Right lobe of liver (tissue), 6 donors: ENCODE data around the gene TENM3. TPM values are rescaled to one million over a fixed set of nuclear protein-coding genes. Genes with fewer than 3 reads are reported as not detected.

Source experiments
- ATAC-seq, 4 donors: fragments of 200-7000 bp; cut with Tn5 transposase; one replicate each; pipeline ENCODE4 v1.9.1; 2020; ENCODE audit warnings: mild to moderate bottlenecking in 4 of 4, moderate library complexity in 4 of 4
- DNase-seq, 3 donors: peaks; one replicate each; pipeline ENCODE4 v3.0.0-alpha.2; 2020
- H3K27ac ChIP-seq, 3 donors: fragments of 200-600 bp; one replicate each; pipeline ENCODE4 v1.8.0; 2022
- H3K27me3 ChIP-seq, 2 donors: fragments of 200-600 bp; one replicate each; pipeline ENCODE4 v1.8.0; 2022
- H3K36me3 ChIP-seq, 4 donors: fragments of 200-600 bp; sonication (generic) in 1 of 4; one replicate each; pipeline versions ENCODE4 v1.5.1 to v1.8.0; 2017 to 2022; ENCODE audit warnings: control low read depth in 1 of 4
- H3K4me1 ChIP-seq, 4 donors: fragments of 200-600 bp; sonication (generic) in 1 of 4; one replicate each; pipeline versions ENCODE4 v1.5.1 to v1.8.0; 2017 to 2022; ENCODE audit warnings: control low read depth in 1 of 4
- H3K4me3 ChIP-seq, 3 donors: fragments of 200-600 bp; one replicate each; pipeline ENCODE4 v1.8.0; 2022
- H3K9me3 ChIP-seq, 4 donors: fragments of 200-600 bp; sonication (generic) in 1 of 4; one replicate each; pipeline versions ENCODE4 v1.5.1 to v1.8.0; 2017 to 2022; ENCODE audit warnings: control low read depth in 1 of 4
- POLR2A ChIP-seq: fragments of 450-650 bp; IDR thresholded peaks from one replicate; pipeline ENCODE4 v1.6.1; 2017; ENCODE audit warnings: antibody characterized with exemption, mild to moderate bottlenecking
- WGBS: methylation state at CpG from one replicate; pipeline ENCODE4 v1.1.6; 2018; ENCODE audit warnings: low coverage, low lambda C conversion rate; ENCODE audit not compliant: insufficient coverage; ENCODE audit errors: missing lambda C conversion rate; 5-methylcytosine and 5-hydroxymethylcytosine counted together
- intact Hi-C, 2 donors: fragments of 100-400 bp; cut with DNase I; formaldehyde crosslinking; loops; one replicate each; pipeline versions ENCODE4 v1.11.2 to v1.14.1; 2022
- total RNA-seq, 6 experiments: library from RNA; depleted of rRNA in 2 of 6; stranded (reverse); fragments of >200 nt in 2 of 6; fragmentation: NEBNext Ultra II Directional in 3 of 6; extraction: Animal tissue kit (Norgen Biotek cat#: 25700) in 3 of 6; gene quantifications; one replicate each; pipeline versions ENCODE4 v1.1.0 to v1.2.4, GENCODE V29; 2016 to 2023
- TF ChIP-seq, protein P1 (sequence below), 4 donors: fragments of 200-600 bp in 3 of 4; fragments of 450-650 bp in 1 of 4; IDR thresholded peaks; one replicate each; pipeline versions ENCODE4 v1.5.1 to v1.8.0; 2016 to 2022; ENCODE audit warnings: antibody characterized with exemption in 4 of 4, mild to moderate bottlenecking in 2 of 4
- donor health status: DM: no; HTN: yes; CAD: no.
- donor health status: DM: no; HTN: no; CAD: no.
- donor health status: DM: no; HTN: no; CAD: no.
- donor health status: DM: no; HTN: yes; CAD: no.
- donor health status: DM: no; HTN: yes; CAD: no.

TENM3 gene
- total RNA-seq, 6 experiments from 2014 or later, result 0.06 to 3.0 (median 1.1) TPM

DNA sequence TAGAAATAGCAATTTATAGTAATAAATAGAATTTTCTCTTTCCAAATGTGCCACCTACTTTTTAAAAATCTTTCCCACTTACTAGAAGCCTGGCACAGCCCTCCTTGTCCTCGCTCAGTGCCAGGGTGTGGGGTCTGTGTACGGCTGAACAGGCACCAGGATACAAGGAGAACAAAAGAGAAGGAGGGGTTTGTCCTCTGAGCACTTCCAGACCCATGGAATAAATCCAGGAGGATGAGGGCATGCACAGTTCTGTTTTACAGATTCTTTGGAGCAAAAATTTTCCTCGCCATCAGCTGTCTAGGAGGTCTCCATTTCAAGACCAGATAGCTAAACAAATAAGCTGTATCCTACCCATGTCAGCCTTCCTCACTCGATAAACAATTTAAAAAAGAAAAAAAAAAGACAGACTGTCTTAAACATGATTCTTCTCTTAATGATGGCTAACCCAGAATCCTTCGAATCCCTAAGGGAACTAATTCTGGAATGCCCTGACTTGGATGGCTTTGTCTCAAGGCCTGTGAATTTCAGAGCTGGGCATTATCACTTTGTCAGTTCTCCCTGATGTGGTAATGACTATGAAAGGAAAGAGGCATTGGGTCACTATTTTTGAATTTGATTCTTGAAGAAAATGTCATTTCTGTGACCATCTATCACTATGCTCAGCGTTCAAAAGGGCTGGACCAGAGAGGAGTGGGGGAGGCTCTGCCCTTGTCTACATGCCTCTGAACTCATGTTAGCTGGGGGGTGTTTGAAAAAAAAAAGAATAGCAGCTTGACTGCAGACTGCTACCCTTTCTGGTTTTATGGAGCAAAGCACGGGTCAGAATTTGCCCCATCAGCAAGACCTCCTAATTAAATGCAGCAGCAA lies 523.0 kb downstream of the TENM3 start:
- DNase-seq (no peak), ATAC-seq (no peak)
- Histone ChIP-seq H3K9me3 (no peaks in the 10 kb centered on the region), H3K4me3 (no peak overlapping the region), H3K27me3 (no peaks in the 10 kb centered on the region), H3K4me1 (no peaks in the 10 kb centered on the region), H3K36me3 (no peaks in the 10 kb centered on the region), H3K27ac (no peak overlapping the region)
- TF ChIP-seq, protein P1, sequence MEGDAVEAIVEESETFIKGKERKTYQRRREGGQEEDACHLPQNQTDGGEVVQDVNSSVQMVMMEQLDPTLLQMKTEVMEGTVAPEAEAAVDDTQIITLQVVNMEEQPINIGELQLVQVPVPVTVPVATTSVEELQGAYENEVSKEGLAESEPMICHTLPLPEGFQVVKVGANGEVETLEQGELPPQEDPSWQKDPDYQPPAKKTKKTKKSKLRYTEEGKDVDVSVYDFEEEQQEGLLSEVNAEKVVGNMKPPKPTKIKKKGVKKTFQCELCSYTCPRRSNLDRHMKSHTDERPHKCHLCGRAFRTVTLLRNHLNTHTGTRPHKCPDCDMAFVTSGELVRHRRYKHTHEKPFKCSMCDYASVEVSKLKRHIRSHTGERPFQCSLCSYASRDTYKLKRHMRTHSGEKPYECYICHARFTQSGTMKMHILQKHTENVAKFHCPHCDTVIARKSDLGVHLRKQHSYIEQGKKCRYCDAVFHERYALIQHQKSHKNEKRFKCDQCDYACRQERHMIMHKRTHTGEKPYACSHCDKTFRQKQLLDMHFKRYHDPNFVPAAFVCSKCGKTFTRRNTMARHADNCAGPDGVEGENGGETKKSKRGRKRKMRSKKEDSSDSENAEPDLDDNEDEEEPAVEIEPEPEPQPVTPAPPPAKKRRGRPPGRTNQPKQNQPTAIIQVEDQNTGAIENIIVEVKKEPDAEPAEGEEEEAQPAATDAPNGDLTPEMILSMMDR (IDR thresholded peaks at IDR 0.05), result no peak
- intact Hi-C loops, result no loop called here
- WGBS, result 51% methylated on average over 7 of the region's 7 CpGs

DNA sequence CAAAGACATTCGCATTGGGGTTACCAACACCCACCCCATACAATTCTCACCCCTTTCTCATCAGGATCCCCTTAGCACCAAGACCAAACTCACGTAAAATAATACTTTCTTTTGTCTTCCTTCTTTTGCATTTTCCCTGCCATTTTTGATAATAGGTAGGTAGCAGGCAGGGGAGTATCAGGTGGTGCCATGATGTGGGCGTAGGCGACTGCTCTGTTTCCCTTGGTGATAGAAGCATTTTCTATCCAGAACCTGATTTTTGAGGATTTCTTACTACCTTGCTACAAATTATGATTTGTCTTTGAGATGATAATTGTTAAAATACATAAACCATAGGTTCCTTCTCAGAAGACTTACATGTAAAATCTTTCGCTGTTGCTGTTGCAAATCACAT lies 523.7 kb downstream of the TENM3 start:
- intact Hi-C loops, result no loop called here
- Histone ChIP-seq H3K4me1 (no peaks in the 10 kb centered on the region), H3K9me3 (no peaks in the 10 kb centered on the region), H3K4me3 (no peak overlapping the region), H3K27me3 (no peaks in the 10 kb centered on the region), H3K27ac (no peak overlapping the region), H3K36me3 (no peaks in the 10 kb centered on the region)
- ATAC-seq (no peak), DNase-seq (no peak)
- TF ChIP-seq, protein P1 (IDR thresholded peaks at IDR 0.05), result no peak
- TF ChIP-seq POLR2A, result no peak
- WGBS, result 90% methylated on average over 5 of the region's 5 CpGs

DNA sequence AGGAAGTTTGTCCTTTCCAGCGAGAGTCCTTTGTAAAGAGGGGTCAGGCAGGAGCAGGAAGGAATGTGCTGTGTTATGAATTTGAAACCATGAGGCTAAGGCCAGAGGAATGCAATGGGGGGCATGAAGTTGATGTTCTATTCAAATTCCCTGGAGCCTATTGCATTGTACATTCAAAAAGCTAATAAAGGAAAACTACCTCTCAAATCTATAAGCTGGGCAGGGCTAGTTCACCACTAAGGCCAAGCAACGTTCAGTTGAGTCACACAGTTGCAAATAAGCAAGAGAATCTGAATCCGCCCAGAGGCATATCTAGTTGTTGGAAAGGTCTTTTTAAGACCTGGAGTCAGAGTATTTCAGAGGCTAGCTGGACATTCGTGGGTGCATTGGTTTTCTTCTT lies 525.6 kb downstream of the TENM3 start:
- Histone ChIP-seq H3K36me3 (no peaks in the 10 kb centered on the region), H3K27ac (no peak overlapping the region), H3K4me1 (no peaks in the 10 kb centered on the region), H3K4me3 (no peak overlapping the region), H3K9me3 (no peaks in the 10 kb centered on the region), H3K27me3 (no peaks in the 10 kb centered on the region)
- no peak for DNase-seq
- TF ChIP-seq, protein P1 (IDR thresholded peaks at IDR 0.05), result no peak
- no peak for TF ChIP-seq POLR2A
- ATAC-seq, result no peak
- 38% methylated on average over 4 of the region's 4 CpGs for whole genome bisulfite sequencing
- intact Hi-C loops, result no loop called here

DNA sequence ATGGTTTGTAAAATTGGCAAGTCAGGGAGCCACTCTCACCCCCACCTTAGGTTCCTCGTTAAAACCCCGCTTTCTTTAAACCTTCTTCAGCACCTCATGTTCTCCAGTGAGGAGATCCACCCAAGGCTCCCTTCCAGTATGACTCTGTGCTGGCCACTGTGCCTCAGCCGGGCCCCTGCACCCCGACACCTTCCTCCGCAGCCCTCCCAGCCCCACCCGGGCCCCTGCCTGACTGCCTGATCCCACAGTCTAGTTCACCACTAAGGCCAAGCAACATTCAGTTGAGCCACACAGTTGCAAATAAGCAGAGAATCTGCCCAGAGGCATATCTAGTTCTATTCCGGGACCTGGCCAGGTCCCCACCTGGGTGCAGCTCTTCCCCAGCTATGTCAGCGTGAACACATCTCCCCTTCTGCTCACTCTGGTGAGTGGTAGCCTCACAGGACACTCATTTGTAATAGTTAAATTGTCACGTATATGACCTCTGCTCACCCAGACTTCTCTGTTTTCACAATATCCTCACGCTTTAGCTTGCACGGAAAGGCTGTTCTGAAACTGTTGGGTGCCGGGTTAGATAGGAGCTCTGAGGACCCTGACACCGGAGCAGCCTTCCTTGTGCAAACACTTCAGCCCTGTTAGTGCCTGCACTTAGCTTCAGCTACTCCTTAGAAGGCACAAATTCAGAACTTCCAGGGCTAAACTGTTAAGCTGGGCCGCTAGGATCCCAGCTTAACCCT lies 527.2 kb downstream of the TENM3 start:
- WGBS, result 72% methylated on average over 14 of the region's 14 CpGs
- H3K4me3 ChIP-seq, result no peak overlapping the region
- no peaks in the 10 kb centered on the region for H3K27me3 ChIP-seq
- no peaks in the 10 kb centered on the region for H3K4me1 ChIP-seq
- H3K9me3 ChIP-seq, result no peaks in the 10 kb centered on the region
- no peaks in the 10 kb centered on the region for H3K36me3 ChIP-seq
- TF ChIP-seq, protein P1 (IDR thresholded peaks at IDR 0.05), result no peak
- no peak for TF ChIP-seq POLR2A
- H3K27ac ChIP-seq, result no peak overlapping the region
- DNase-seq, result no peak
- ATAC-seq, result peak in 1 of 4 donors; percentile 33
- intact Hi-C loops, result no loop called here
